ENCODE results near the gene NECAP2. TPM values are rescaled to one million over a fixed set of nuclear protein-coding genes. Genes with fewer than 3 reads are reported as not detected.
"Not testable (repeated sequence)": the region's sequence is repeated elsewhere in the genome, so short reads cannot be mapped to it uniquely, and the experiment has no call there.

NECAP2 gene
- total RNA-seq, 2 experiments from 2014 or later = 76.4 to 82.0 TPM

- peak; percentile 30 for DNase-seq
- H3K27me3 Mint-ChIP-seq; H3K9me3 Mint-ChIP-seq; CTCF ChIA-PET; H3K4me1 Mint-ChIP-seq (ENCODE audit: low read depth); intact Hi-C loops (cut with micrococcal nuclease); H3K36me3 Mint-ChIP-seq; POLR2A ChIA-PET; H3K4me3 Mint-ChIP-seq; H3K27ac Mint-ChIP-seq: not testable (repeated sequence)
Measured at GRCh38 chr1:16508861-16509445, 68.4 kb downstream of the NECAP2 start.

Other genes starting within 250 kb of the NECAP2 start
- gene ARHGEF19, start 228.1 kb upstream of the NECAP2 start, total RNA-seq = 1 to 10 TPM; 7.0 to 7.1 TPM
- gene CPLANE2, start 203.5 kb upstream of the NECAP2 start, total RNA-seq = 1 to 10 TPM; 3.9 to 5.0 TPM
- 10 to 100 TPM; 12.0 to 13.6 TPM for gene FBXO42, start 88.2 kb upstream of the NECAP2 start, total RNA-seq
- 100 to 1,000 TPM; 185 to 191 TPM for gene SZRD1, start 73.5 kb upstream of the NECAP2 start, total RNA-seq
- not detected for gene SPATA21, start 3.3 kb upstream of the NECAP2 start, total RNA-seq
- 1,000 to 10,000 TPM; 1,390 to 1,409 TPM for gene RNU1-1, start 73.6 kb downstream of the NECAP2 start, total RNA-seq
- gene NBPF1, start 172.8 kb downstream of the NECAP2 start, total RNA-seq = 1 to 10 TPM; 1.9 to 2.4 TPM
- 1,000 to 10,000 TPM; 1,390 to 1,409 TPM for gene RNU1-3, start 226.2 kb downstream of the NECAP2 start, total RNA-seq

Data from activated CD4-positive, alpha-beta memory T cell treated with anti-CD3 and anti-CD28 coated beads for 36 hours (primary cell).